Motor neuron (in vitro differentiated cells): Measurements from ENCODE around the gene DSCAML1. TPM values are rescaled to one million over a fixed set of nuclear protein-coding genes. Genes with fewer than 3 reads are reported as not detected.

Experiments
- ATAC-seq, 8 experiments: fragments of 200-7000 bp; cut with Tn5 transposase; replicated peaks in 6 of 8; 2 replicates each; pipeline ENCODE4 v1.8.0; 2021; ENCODE audit warnings: mild to moderate bottlenecking in 8 of 8, moderate library complexity in 8 of 8
- H3K27ac ChIP-seq, 2 donors: fragments of 250-450 bp; sonication (Bioruptor Pico); 2 replicates each; pipeline ENCODE4 v1.9.0; 2021; ENCODE audit warnings: antibody characterized with exemption in 2 of 2, mild to moderate bottlenecking in 2 of 2, moderate library complexity in 1 of 2
- H3K4me1 ChIP-seq, 2 donors: fragments of 250-450 bp; sonication (Bioruptor Pico); replicated peaks in 1 of 2; 2 replicates each; pipeline ENCODE4 v1.6.1; 2021; ENCODE audit warnings: antibody characterized with exemption in 2 of 2, mild to moderate bottlenecking in 2 of 2, moderate library complexity in 1 of 2
- H3K4me3 ChIP-seq, 5 donors: fragments of 250-450 bp; sonication (Bioruptor Pico); 2 replicates each; pipeline ENCODE4 v1.9.0; 2021; ENCODE audit warnings: antibody characterized with exemption in 5 of 5, mild to moderate bottlenecking in 5 of 5, moderate library complexity in 4 of 5
- WGBS, 10 experiments: fragments of 450-650 bp; shearing (Covaris generic); methylation state at CpG; one replicate each; pipeline ENCODE4 v1.0.0; 2022; 5-methylcytosine and 5-hydroxymethylcytosine counted together
- in situ Hi-C, 9 experiments: fragments of 400-800 bp; cut with MboI; loops; one replicate each; pipeline ENCODE4 v1.15.0; 2021; ENCODE audit warnings: low sequenced_read_pairs in 9 of 9, low pct_unique_long_range_greater_than_20kb in 2 of 9; ENCODE audit not compliant: unreplicated experiment in 9 of 9
- total RNA-seq, 8 experiments: library from RNA; unstranded; fragments of 300-600 nt; gene quantifications; 2 replicates each; pipeline versions ENCODE4 v1.2.3 to v1.2.4, GENCODE V29; 2022

Gene DSCAML1
- total RNA-seq, 8 experiments from 2014 or later = 0.08 to 0.71 (median 0.42) TPM; not detected in 2

DNA sequence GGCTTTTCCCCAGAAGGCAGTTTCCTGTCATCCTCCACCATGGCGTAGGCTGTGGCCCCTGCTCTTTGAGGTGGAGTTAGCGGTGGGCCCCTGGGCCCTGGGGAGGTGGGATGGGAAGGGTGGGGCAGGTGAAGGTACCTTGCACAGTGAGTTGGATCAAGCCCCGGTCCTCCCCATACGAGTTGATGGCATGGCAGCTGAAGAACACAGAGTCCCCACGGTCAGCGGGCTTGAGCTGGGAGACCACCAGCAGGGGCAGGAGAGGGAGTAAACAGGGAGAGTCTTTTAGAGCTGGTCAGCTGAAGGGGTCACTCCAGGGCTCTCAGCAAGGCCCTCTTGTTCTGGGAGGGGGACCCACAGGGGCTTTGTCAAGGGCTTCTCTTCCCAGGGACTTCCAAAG is 316.0 kb downstream of the DSCAML1 start:
- Histone ChIP-seq H3K4me3 (no peak overlapping the region), H3K27ac (no peak overlapping the region), H3K4me1 (peaks cover 28 to 29% of the 10 kb centered on the region in 2 donors)
- in situ Hi-C loops = no loop called here
- WGBS, 10 experiments = no CpG with 5 or more reads among the region's 6 CpGs
- no peak for ATAC-seq

DNA sequence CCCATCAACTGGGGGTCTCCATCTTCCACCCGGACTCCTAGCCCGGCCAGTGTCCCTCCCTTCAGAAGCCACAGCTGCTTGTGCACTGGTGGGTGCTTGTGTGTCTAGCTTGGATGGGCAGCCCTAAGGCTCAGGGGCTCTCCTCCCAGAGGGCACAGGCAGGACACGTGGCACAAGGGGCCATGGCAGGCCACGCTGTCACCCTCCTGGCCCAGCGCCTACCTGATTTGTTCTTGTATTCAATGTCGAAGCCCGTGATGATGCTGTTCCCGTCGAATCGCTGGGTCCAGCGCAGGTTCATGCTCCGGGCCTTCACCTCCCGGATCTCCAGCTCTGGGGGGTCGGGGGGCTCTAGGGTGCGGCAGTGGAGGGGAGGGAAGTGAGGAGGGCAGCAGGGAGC is 316.8 kb downstream of the DSCAML1 start:
- 58 to 100% (median 91%) methylated on average over 1 to 3 of the region's 15 CpGs; no CpG with 5 or more reads in 6 of the 10 experiments for WGBS, 10 experiments
- Histone ChIP-seq H3K27ac (no peak overlapping the region), H3K4me1 (peaks cover 33 to 34% of the 10 kb centered on the region in 2 donors), H3K4me3 (no peak overlapping the region)
- in situ Hi-C loops = no loop called here
- ATAC-seq = no peak

DNA sequence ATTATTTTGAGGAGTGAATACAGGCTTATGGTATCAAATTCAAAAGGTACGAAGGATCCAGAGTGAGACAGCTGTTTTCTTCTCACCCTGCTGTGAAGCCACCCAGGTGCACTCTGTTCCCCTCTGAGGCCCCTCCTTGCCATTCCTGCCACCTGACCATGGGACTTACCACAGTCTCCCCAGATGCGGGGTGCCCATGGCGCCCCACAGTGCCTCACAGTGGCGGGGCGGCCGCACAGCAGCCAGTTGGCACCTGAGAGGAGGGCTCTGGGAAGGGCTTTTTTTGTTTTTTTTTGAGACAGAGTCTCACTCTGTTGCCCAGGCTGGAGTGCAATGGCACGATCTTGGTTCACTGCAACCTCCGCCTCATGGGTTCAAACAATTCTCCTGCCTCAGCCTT is 317.6 kb downstream of the DSCAML1 start:
- 70 to 100% (median 80%) methylated on average over 1 to 7 of the region's 8 CpGs; no CpG with 5 or more reads in 4 of the 10 experiments for WGBS, 10 experiments
- in situ Hi-C loops = no loop called here
- no peak for ATAC-seq
- Histone ChIP-seq H3K4me1 (peaks cover 31% of the 10 kb centered on the region in 2 donors), H3K27ac (no peak overlapping the region), H3K4me3 (no peak overlapping the region)

DNA sequence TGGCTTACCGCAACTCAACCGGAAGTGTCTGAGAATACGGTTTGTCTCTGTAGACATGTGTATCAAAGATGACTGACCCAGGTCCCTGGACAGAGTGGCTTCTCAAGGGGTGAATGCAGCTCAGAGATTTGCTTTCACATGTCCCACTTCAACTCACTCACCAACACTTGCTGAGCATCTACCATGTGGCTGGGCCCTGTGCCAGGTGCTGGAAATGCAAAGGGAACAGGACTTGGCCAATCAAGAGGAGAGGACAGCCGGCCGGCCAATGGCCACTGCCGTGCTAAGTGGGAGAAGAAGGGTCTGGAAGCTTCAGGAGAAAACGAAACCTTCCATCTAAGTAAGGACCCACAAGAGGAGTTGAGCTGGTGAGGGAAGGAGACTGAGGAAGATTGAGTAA is 318.1 kb downstream of the DSCAML1 start:
- in situ Hi-C loops = no loop called here
- 64 to 100% (median 98%) methylated on average over 1 to 4 of the region's 7 CpGs; no CpG with 5 or more reads in 4 of the 10 experiments for WGBS, 10 experiments
- no peak for ATAC-seq
- Histone ChIP-seq H3K27ac (no peak overlapping the region), H3K4me1 (peaks cover 26 to 27% of the 10 kb centered on the region in 2 donors), H3K4me3 (no peak overlapping the region)

DNA sequence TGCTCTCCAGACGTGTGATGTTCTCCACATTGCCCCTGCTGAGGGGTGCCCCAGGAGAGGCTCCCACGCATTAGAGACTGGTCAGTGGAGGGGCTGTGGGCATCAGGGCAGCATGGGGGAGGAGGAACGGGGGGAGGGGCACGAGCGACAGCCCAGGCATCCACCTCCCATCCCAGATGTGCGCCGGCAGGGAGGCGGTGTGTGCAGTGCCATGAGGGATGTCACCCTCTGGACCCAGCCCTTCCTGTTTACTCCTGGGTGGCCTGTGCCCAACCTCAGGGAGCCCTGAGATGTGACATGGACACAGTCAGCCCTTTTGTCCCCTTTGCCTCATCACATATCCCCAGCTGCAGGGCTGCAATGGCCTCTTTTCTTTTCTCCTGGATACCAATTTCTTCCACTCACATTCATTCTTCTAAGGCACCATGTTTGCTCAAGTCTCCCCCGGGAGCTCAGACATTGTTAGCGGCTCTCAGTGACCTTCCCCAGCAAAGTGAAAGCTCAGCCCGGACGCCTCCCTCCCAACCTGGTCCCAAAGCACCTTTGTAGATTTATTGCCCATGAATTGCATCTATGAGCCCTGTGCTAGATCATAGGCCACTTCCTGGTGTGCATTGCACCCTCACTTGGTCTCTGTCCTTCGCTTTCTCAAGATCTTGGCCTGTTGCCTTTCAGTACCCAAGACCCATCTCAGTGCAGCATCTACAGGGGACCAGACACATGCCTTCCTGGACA is 318.7 kb downstream of the DSCAML1 start:
- no peak for ATAC-seq
- in situ Hi-C loops = no loop called here
- Histone ChIP-seq H3K27ac (no peak overlapping the region), H3K4me3 (no peak overlapping the region), H3K4me1 (peaks cover 20% of the 10 kb centered on the region in 2 donors)
- WGBS, 10 experiments = 20 to 87% (median 79%) methylated on average over 1 to 5 of the region's 13 CpGs; no CpG with 5 or more reads in 6 of the 10 experiments

DNA sequence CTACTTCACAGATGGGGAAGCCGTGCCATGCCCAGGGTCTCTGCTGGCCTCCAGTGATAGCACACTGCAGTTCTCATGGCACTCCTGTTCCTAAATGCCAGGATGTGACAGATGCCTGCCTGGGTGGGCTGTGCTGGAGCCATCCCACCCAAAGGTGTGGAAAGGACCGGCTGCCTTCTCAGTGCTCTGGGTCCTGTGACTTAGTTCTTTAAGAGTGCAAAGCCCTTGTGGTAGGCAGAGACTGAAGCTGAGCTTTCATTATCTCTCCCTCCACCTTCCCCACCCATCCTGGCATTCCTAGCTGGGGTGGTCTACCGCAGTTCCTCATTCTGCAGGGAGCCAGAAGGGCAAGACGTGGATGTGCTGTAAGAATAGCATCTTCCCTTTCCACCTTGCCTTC is 319.3 kb downstream of the DSCAML1 start:
- no peak overlapping the region for H3K27ac ChIP-seq
- no peak overlapping the region for H3K4me3 ChIP-seq
- WGBS, 10 experiments = 0 to 100% (median 83%) methylated on average over 1 to 2 of the region's 4 CpGs; no CpG with 5 or more reads in 6 of the 10 experiments
- in situ Hi-C loops = no loop called here
- no peak for ATAC-seq
- H3K4me1 ChIP-seq = peaks cover 14 to 15% of the 10 kb centered on the region in 2 donors

DNA sequence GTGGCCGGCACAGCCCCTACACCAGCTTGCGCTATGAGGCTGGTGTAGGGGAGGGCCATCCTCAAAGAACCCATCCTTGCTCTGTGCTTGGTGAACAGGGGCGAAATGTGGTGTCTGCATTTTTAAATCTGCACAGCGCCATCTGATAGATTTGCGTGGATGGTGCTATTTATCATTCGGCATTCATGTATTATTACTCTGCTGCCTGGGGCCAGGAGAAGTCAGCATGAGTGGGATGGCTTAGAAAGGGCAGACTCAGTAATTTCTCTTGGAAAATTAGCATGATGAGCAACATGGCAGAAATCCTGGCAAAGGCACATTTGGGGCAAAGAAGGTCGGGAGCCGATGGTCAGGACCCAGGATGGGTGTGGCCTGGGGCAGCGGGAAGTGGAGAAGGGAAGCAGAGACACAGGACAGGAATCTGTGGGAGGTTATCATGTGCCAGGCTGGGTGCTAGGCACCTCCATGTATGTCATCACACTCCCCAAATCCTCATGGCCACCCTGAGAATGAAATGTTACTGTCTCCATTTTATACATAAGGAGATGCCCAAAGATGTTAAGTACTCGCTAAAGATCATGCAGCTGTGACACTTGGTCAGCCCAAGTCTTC is 320.4 kb downstream of the DSCAML1 start:
- ATAC-seq = peak in 6 of 8 experiments; percentile 20 to 57 (median 34)
- H3K27ac ChIP-seq = peak overlapping the region in 1 of 2 donors; percentile 32
- H3K4me1 ChIP-seq = peaks cover 12 to 15% of the 10 kb centered on the region in 2 donors
- no peak overlapping the region for H3K4me3 ChIP-seq
- in situ Hi-C loops = no loop called here
- 25 to 100% (median 83%) methylated on average over 1 to 9 of the region's 10 CpGs; no CpG with 5 or more reads in 3 of the 10 experiments for WGBS, 10 experiments

DNA sequence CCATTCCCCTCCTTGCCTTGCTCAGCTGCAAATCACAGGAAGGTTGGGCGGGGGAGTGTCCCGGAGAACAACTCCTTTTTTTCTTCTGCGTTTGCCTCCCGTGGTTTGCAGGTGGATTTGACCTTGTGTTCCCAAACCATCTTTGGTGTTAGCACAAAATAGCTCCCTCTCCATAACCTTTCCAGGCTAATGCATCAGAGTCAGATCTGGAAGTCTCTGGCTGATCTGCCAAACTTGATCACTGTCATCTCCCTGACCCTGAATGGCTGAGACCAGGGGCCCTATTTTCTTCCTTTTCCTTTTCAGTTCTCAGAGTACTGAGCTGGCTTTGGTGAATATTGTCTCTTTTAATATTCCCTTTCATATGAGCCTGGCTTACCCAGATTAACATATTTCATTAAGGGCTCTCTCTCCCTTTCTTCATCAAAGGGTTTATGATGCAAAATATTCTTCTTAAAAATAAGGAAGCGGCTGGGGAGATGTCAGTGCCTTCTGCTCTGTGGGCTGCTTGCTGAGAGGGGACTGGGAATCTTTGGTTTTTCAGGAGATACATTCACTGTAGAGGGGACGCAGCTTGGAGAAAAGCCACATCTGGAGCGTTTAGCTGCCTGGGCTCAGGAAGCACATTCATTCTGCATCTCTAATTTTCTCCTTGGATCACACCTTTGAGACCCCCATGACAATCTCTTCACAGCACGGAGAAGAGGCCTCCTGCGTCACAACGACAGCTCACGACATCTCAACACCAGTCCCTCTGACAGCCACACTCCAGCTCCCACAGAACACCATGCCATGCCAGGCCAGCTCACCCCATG is 321.1 kb downstream of the DSCAML1 start:
- Histone ChIP-seq H3K4me1 (peaks cover 12 to 15% of the 10 kb centered on the region in 2 donors), H3K27ac (peak overlapping the region in 1 of 2 donors; percentile 32), H3K4me3 (no peak overlapping the region)
- in situ Hi-C loops = no loop called here
- WGBS, 10 experiments = 37 to 100% (median 64%) methylated on average over 1 to 10 of the region's 11 CpGs
- ATAC-seq = no peak

DNA sequence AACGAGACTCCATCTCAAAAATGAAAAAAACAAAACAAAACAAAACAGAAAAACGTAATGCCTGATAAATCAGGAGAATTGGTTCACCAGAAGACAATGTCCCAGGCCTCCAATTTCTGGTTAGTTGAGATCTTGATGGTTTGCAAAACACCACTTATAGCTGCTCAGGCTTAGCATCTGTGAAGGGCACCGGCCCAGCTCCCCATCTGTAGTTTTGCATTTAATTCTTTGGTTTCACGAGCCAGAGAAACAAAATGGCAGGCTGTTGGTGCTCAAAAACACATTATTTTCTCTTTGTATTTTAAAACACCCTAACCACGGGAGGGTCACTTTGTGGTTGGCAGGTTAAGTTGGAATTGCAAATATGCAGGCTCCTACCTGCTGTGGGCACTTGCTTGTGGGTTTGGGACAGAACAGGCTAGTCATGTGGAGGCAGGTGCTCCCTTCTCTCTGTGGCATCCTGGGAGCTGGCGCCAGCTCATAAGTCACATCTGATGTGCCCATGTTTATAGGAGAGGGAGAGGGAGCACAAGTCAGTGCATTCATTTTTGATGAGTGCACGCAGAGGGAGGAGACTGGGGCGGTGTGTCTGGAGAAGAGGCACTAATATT is 323.4 kb downstream of the DSCAML1 start:
- ATAC-seq = no peak
- in situ Hi-C loops = no loop called here
- no peak overlapping the region for H3K27ac ChIP-seq
- peaks cover 18 to 20% of the 10 kb centered on the region in 2 donors for H3K4me1 ChIP-seq
- H3K4me3 ChIP-seq = no peak overlapping the region
- 0 to 80% (median 53%) methylated on average over 1 to 8 of the region's 8 CpGs for WGBS, 10 experiments

DNA sequence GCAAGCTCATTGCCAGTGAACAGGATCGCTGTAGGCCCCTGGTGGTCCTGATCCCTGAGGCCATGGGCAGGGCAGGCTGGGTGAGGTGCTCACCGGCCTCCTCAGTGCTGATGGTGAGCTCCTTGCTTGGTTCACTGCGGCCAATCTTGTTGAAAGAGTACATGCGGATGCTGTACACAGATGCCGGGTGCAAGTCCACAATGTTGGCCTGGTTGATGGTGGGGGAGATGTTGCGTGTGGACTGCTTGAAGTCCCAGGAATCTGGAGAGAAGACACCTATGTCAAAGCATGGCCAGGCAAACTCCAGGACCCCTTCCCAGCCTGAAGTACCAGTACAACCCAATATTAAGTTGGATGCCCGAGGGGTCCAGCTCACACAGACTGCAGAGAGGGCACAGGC is 325.2 kb downstream of the DSCAML1 start:
- in situ Hi-C loops = no loop called here
- Histone ChIP-seq H3K4me3 (no peak overlapping the region), H3K4me1 (peaks cover 20 to 31% of the 10 kb centered on the region in 2 donors), H3K27ac (no peak overlapping the region)
- WGBS, 10 experiments = 60 to 100% (median 80%) methylated on average over 1 to 4 of the region's 7 CpGs; no CpG with 5 or more reads in 5 of the 10 experiments
- no peak for ATAC-seq

DNA sequence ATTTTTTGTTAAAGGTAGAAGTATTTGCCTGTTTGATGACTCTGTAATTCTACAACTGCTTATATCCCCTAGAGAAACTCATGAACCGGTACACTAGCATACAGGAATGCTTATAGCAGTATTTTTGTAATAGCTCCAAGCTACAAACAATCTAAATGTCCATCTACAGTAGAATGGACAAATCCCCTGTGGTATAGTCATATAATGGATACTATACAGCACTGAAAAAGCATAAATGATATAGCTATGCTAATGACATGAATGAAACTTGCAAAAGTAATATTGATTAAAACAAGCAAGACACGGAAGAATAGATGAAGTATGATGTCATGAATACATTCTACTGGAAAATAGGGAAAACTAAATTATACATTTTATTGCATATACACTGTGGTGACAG is 326.4 kb downstream of the DSCAML1 start:
- Histone ChIP-seq H3K4me1 (peaks cover 8 to 19% of the 10 kb centered on the region in 2 donors), H3K27ac (no peak overlapping the region), H3K4me3 (no peak overlapping the region)
- no peak for ATAC-seq
- in situ Hi-C loops = no loop called here
- 0 to 100% (median 88%) methylated on average over 1 to 2 of the region's 2 CpGs; no CpG with 5 or more reads in 1 of the 10 experiments for WGBS, 10 experiments

DNA sequence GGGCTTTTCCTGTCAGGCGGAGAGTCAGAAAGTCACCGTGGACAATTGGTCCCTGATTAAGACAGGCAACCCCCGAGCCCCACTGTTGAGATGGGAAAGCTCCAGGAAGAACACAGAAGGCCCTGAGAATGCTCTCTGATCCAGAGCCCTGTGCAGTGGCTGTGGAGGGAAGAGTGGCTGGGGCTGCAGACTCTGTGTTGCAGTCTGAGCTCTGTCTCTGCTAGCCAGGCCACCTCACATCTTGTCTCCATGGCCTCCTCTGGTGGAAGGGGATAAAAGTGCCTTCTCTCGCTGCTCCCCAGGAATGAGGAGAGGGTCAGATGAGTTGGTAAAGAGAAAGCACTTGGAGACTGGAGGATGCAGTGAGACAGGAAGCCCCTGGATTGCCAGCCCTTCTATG is 328.1 kb downstream of the DSCAML1 start:
- in situ Hi-C loops = no loop called here
- ATAC-seq = no peak
- Histone ChIP-seq H3K4me1 (peaks cover 7 to 19% of the 10 kb centered on the region in 2 donors), H3K4me3 (no peak overlapping the region), H3K27ac (no peak overlapping the region)
- WGBS, 10 experiments = 0 to 93% (median 70%) methylated on average over 1 to 2 of the region's 4 CpGs; no CpG with 5 or more reads in 3 of the 10 experiments
